Mucosa of stomach (tissue), 1 donor: ENCODE measurements around the gene RGL2.
A peak's percentile ranks its signal among the peaks of the same experiment; 100 is the strongest.
"Not testable (repeated sequence)": the region's sequence is repeated elsewhere in the genome, so short reads cannot be mapped to it uniquely, and the experiment has no call there.

Source experiments
- H3K27me3 ChIP-seq: one replicate; pipeline ENCODE4 v1.7.0; 2013; ENCODE audit warnings: mild to moderate bottlenecking, low read length; ENCODE audit not compliant: control insufficient read depth, insufficient read depth
- H3K36me3 ChIP-seq: one replicate; pipeline ENCODE4 v1.7.0; 2013; ENCODE audit warnings: low read length; ENCODE audit not compliant: control insufficient read depth, insufficient read depth
- H3K4me1 ChIP-seq: one replicate; pipeline ENCODE4 v1.7.0; 2013; ENCODE audit warnings: mild to moderate bottlenecking, low read length; ENCODE audit not compliant: control insufficient read depth, insufficient read depth
- H3K4me3 ChIP-seq: one replicate; pipeline ENCODE4 v1.7.0; 2013; ENCODE audit warnings: low read length
- H3K9ac ChIP-seq: one replicate; pipeline ENCODE4 v1.7.0; 2013; ENCODE audit warnings: mild to moderate bottlenecking, low read length, moderate library complexity
- H3K9me3 ChIP-seq: one replicate; pipeline ENCODE4 v1.7.0; 2013; ENCODE audit warnings: mild to moderate bottlenecking, low read length, moderate library complexity; ENCODE audit not compliant: control insufficient read depth
- donor health status: Pancreatic carcinoma.

RGL2 gene

DNA sequence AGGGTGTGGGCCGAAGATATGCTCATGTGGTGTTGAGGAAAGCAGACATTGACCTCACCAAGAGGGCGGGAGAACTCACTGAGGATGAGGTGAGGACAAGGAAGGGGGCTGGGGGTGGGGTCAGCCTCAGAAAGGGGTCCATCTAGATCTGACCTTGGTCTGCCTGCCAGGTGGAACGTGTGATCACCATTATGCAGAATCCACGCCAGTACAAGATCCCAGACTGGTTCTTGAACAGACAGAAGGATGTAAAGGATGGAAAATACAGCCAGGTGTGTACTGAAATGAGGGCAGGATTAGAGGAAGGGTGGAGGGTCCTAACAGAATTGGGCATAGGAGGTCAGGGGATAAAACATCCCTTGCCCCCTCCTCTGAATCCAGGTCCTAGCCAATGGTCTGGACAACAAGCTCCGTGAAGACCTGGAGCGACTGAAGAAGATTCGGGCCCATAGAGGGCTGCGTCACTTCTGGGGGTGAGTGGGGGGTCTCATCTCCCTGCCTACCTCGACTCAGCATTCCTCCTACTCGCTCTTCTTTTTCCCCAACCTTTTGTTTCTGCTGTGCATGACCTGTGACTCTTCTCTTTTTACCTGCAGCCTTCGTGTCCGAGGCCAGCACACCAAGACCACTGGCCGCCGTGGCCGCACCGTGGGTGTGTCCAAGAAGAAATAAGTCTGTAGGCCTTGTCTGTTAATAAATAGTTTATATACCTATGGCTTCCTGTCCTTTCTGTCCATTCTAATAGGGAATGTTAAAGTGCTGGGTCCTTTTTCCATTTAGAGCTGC is 22.8 kb downstream of the RGL2 start:
- peak overlapping the region; percentile 88 for H3K9ac ChIP-seq
- not testable (repeated sequence) for H3K27me3 ChIP-seq, H3K9me3 ChIP-seq, H3K36me3 ChIP-seq
- H3K4me1 ChIP-seq: peaks cover 65% of the 10 kb centered on the region
- H3K4me3 ChIP-seq: peak overlapping the region; percentile 29

DNA sequence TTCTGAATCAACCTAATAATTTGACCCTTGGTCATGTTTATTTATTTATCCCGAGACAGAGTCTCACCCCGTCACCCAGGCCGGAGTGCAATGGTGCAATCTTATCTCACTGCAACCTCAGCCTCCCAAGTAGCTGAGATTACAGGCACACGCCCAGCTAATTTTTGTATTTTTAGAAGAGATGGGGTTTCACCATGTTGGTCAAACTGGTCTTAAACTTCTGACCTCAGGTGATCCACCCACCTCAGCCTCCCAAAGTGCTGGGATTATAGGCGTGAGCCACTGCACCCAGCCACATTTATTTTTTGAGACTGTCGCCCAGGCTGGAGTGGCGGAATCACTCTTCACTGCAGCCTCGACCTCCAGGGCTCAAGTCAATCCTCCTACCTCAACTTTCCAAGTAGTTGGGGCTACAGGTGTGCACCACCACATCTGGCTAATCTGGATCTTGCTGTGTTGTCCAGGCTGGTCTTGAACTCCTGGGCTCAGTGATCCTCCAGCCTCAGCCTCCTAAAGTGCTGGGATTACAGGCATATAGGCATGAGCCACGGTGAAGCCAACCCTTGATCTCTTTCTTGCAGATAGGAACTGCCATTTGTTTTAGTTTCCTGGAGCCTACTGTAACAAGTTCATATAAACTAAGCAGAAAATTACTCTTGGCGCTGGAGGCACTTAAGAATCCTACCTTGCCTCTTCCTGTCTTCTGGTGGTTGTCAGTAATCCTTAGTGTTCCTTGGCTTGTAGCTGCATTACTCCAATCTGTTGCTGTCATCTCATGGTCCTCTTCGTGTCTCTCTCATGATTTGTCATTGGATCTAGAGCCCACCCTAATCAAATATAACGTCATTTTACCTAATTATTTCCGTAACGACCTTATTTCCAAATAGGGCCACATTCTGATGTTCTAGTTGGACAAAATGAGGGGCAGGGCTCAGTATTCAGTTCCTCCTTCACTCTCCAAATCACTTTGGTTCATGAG is 24.5 kb downstream of the RGL2 start:
- peaks cover 60% of the 10 kb centered on the region for H3K4me1 ChIP-seq
- H3K27me3 ChIP-seq: no peaks in the 10 kb centered on the region
- peaks cover 6% of the 10 kb centered on the region for H3K36me3 ChIP-seq
- no peaks in the 10 kb centered on the region for H3K9me3 ChIP-seq
- peak overlapping the region; percentile 42 for H3K9ac ChIP-seq
- H3K4me3 ChIP-seq: no peak overlapping the region

DNA sequence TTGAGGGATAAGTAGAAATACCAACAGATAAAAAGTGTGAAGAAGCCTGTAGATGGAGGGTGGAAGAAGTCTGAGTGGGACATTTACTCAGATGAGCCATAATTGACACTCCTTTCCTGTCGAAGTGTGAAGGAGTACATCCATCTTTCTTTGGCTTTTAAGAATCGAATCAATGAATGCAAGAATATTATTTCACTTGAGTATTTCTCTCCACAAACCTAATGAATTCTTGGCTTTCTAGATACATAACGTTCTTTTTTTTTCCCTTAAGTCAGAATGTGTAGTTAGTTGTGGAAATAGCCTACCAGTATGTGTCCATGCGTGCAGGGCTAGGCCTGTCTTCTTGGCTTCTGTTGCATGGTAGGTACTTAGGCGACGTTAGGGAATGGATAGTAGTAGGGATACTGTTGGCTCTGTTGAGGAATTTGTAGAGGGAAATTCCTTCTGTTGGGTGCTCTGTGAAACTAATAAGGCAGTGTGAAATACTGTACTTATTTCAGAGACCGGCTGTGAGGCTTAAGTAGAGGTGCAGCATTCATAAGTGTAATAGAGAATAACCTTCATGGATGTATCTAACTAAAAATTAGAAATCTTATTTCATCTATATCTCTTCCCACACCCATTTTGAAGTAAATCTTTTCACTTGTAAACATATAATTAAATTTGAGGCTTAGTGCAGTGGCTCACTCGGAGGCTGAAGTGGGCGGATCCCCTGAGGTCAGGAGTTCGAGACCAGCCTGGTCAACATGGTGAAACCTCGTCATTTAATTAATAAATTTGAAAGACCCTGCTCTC is 25.4 kb downstream of the RGL2 start:
- H3K36me3 ChIP-seq: peaks cover 10% of the 10 kb centered on the region
- H3K4me1 ChIP-seq: peaks cover 51% of the 10 kb centered on the region
- no peaks in the 10 kb centered on the region for H3K9me3 ChIP-seq
- H3K4me3 ChIP-seq: peak overlapping the region; percentile 97
- peak overlapping the region; percentile 99 for H3K9ac ChIP-seq
- H3K27me3 ChIP-seq: no peaks in the 10 kb centered on the region

DNA sequence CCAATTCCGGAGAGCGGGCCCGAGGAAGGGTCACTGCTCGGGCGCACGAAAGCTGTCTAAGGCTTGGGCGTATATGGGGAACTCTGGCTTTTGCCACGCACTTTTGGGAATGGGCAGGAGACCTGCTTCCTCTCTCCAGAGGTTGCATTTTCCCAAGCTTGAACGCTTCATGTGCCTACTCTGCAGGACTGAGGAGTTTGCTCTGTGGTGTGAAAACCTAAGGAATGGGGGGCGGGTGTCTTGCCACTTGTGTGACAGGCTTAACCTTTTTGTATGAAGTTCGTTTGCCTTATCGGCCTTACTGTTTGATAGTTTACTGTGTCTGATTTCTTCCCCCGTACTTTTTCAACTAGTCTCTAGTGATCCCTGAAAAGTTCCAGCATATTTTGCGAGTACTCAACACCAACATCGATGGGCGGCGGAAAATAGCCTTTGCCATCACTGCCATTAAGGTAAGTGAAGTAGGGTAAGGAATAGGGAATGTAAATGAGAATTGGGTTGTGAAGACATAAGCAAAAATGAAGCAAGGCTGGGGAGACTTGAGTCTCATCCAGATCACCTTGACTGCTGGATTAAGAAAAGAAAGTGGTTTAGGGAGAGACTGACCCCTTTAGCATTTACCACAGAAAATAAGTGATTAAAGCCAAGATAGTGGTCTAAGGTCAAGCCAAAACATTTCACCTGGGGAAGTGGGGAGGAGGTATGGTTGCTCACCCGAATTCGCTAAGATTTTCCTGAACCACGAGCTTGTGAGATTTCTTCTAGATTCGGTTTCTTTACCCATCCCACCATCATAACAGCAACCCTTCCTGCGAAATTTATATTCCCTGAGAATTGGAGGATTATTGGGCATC is 26.2 kb downstream of the RGL2 start:
- no peaks in the 10 kb centered on the region for H3K9me3 ChIP-seq

DNA sequence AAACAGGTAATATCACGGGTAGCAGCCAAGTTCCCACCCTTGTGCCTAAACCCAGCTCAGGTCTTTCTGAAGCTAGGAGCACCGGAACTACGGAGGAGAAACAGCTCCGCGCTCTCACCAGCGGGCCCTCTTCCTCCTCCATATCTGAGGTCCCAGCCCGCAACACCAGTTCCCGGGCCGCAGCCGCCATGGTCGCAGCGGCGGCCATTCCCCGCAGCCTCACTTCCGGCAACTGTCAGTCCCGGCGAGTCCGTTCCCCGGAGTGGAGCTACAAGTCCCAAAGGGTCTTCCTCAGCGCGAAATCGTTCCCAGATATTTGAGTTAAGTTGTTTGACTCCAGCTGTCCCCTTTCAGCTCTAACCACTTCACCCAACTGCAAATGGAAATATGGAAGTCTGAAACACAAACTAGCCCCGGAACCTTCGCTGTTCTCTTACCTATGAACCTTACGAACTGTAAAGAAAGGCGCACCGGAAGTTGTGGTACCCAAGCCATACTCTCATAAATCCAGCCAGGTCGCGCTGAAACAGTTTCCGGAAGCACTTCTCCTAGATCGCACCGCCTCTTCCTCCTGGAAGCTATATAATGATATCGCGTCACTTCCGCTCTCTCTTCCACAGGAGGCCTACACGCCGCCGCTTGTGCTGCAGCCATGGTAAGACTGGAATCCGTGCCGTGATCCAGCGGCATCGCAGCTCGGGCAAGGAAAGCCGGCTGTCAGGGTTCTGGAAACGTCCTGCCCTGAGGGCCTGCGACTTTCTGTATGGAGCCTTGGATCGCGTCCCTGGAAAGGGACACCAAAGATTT is 27.1 kb downstream of the RGL2 start, which contains the start of the genes RPS18 and VPS52:
Gene RPS18, plus strand, starts transcription at position 608 of the 807 bp plus-strand sequence. Its CDS starts 45 bp downstream, at position 653.
Gene VPS52, minus strand, starts transcription at position 409 of the 807 bp plus-strand sequence. Its CDS starts 201 bp downstream, at position 208.
- peaks cover 21% of the 10 kb centered on the region for H3K36me3 ChIP-seq
- H3K4me3 ChIP-seq: peak within 1 kb of the TSS; percentile 97
- H3K9ac ChIP-seq: peak within 1 kb of the TSS; percentile 99
- H3K9me3 ChIP-seq: no peaks in the 10 kb centered on the region
- no peaks in the 10 kb centered on the region for H3K27me3 ChIP-seq
- peaks cover 41% of the 10 kb centered on the region for H3K4me1 ChIP-seq

More for the DNA sequence above, 26.2 kb downstream of the RGL2 start:
- Histone ChIP-seq H3K4me1 (peaks cover 43% of the 10 kb centered on the region), H3K9ac (peak overlapping the region; percentile 99), H3K36me3 (peaks cover 13% of the 10 kb centered on the region), H3K4me3 (peak overlapping the region; percentile 97), H3K27me3 (no peaks in the 10 kb centered on the region)

- H3K4me3 ChIP-seq: peak overlapping the region; percentile 97
- H3K36me3 ChIP-seq: peaks cover 17% of the 10 kb centered on the region
- peak overlapping the region; percentile 99 for H3K9ac ChIP-seq
- no peaks in the 10 kb centered on the region for H3K27me3 ChIP-seq
- H3K4me1 ChIP-seq: peaks cover 35% of the 10 kb centered on the region
- H3K9me3 ChIP-seq: no peaks in the 10 kb centered on the region
Observed at GRCh38 chr6:33271117-33271467, 27.6 kb downstream of the RGL2 start.

- peaks cover 29% of the 10 kb centered on the region for H3K36me3 ChIP-seq
- no peaks in the 10 kb centered on the region for H3K4me1 ChIP-seq
- no peak overlapping the region for H3K9ac ChIP-seq
- H3K27me3 ChIP-seq: no peaks in the 10 kb centered on the region
- H3K4me3 ChIP-seq: no peak overlapping the region
- no peaks in the 10 kb centered on the region for H3K9me3 ChIP-seq
Observed at GRCh38 chr6:33264015-33264414, 34.7 kb downstream of the RGL2 start.

GRCh38 chr6:33262490-33262889 is 36.3 kb downstream of the RGL2 start:
- H3K9me3 ChIP-seq, H3K9ac ChIP-seq, H3K4me1 ChIP-seq, H3K27me3 ChIP-seq, H3K4me3 ChIP-seq: not testable (repeated sequence)
- H3K36me3 ChIP-seq: peaks cover 22% of the 10 kb centered on the region

GRCh38 chr6:33259032-33259431 is 39.7 kb downstream of the RGL2 start:
- Histone ChIP-seq H3K36me3 (peaks cover 7% of the 10 kb centered on the region), H3K4me1 (no peaks in the 10 kb centered on the region)

GRCh38 chr6:33254591-33254990 is 44.2 kb downstream of the RGL2 start:
- peaks cover 11% of the 10 kb centered on the region for H3K4me1 ChIP-seq
- no peak overlapping the region for H3K9ac ChIP-seq
- H3K9me3 ChIP-seq: no peaks in the 10 kb centered on the region
- H3K4me3 ChIP-seq: no peak overlapping the region
- H3K36me3 ChIP-seq: no peaks in the 10 kb centered on the region
- no peaks in the 10 kb centered on the region for H3K27me3 ChIP-seq

More at GRCh38 chr6:33259032-33259431, 39.7 kb downstream of the RGL2 start:
- no peaks in the 10 kb centered on the region for H3K27me3 ChIP-seq
- no peak overlapping the region for H3K4me3 ChIP-seq
- H3K9me3 ChIP-seq: no peaks in the 10 kb centered on the region
- H3K9ac ChIP-seq: no peak overlapping the region
